ENCODE data around the gene ANO6. TPM values are rescaled to one million over a fixed set of nuclear protein-coding genes. Genes with fewer than 3 reads are reported as not detected.
"Not testable (repeated sequence)": the region's sequence is repeated elsewhere in the genome, so short reads cannot be mapped to it uniquely, and the experiment has no call there.

The ANO6 gene
- total and polyA plus RNA-seq, 4 donors, result 8.7 to 102 (median 40.5) TPM

- Histone ChIP-seq H3K27ac (ENCODE audit: low read depth in 1 of 2, low read length in 1 of 2) (no peak overlapping the region), H3K4me3 (no peak overlapping the region), H3K27me3 (ENCODE audit: control insufficient read depth in 3 of 3, insufficient read depth in 3 of 3, low read length in 2 of 3) (no peaks in the 10 kb centered on the region), H3K36me3 (ENCODE audit: control insufficient read depth in 4 of 4, insufficient read depth in 4 of 4, low read length in 4 of 4) (peaks cover 0 to 2% (median 0%) of the 10 kb centered on the region in 4 donors), H3K9me3 (ENCODE audit: control insufficient read depth in 4 of 4, insufficient read depth in 3 of 4, low read length in 3 of 4) (no peaks in the 10 kb centered on the region), H3K9ac (ENCODE audit: insufficient read depth in 1 of 2, low read length in 2 of 2) (no peak overlapping the region), H3K4me1 (ENCODE audit: control insufficient read depth in 5 of 5, insufficient read depth in 5 of 5, low read length in 5 of 5) (peaks cover 5 to 39% (median 11%) of the 10 kb centered on the region in 5 donors)
- ATAC-seq (ENCODE audit: insufficient read depth, low FRiP score) (no peak), DNase-seq (no peak)
- no peak for TF ChIP-seq CTCF (IDR thresholded peaks at IDR 0.05; ENCODE audit: control extremely low read depth, extremely low read depth)
- WGBS, 2 donors, result 73 to 83% methylated on average over 3 of the region's 3 CpGs
These were observed 43.8 kb downstream of the ANO6 start for GRCh38 chr12:45259675-45260074.

- Histone ChIP-seq H3K4me3 (no peak overlapping the region), H3K27me3 (ENCODE audit: control insufficient read depth in 3 of 3, insufficient read depth in 3 of 3, low read length in 2 of 3) (no peaks in the 10 kb centered on the region), H3K4me1 (ENCODE audit: control insufficient read depth in 5 of 5, insufficient read depth in 5 of 5, low read length in 5 of 5) (peaks cover 5 to 39% (median 11%) of the 10 kb centered on the region in 5 donors), H3K27ac (ENCODE audit: low read depth in 1 of 2, low read length in 1 of 2) (peak overlapping the region in 1 of 2 donors; percentile 23), H3K36me3 (ENCODE audit: control insufficient read depth in 4 of 4, insufficient read depth in 4 of 4, low read length in 4 of 4) (peaks cover 0 to 2% (median 0%) of the 10 kb centered on the region in 4 donors), H3K9me3 (ENCODE audit: control insufficient read depth in 4 of 4, insufficient read depth in 3 of 4, low read length in 3 of 4) (no peaks in the 10 kb centered on the region), H3K9ac (ENCODE audit: insufficient read depth in 1 of 2, low read length in 2 of 2) (no peak overlapping the region)
- DNase-seq, result peak in 2 of 3 donors; percentile 52 to 72
- 61 to 67% methylated on average over 5 of the region's 5 CpGs for WGBS, 2 donors
- TF ChIP-seq CTCF (IDR thresholded peaks at IDR 0.05; ENCODE audit: control extremely low read depth, extremely low read depth), result no peak
- ATAC-seq (ENCODE audit: insufficient read depth, low FRiP score), result no peak
These were observed 44.4 kb downstream of the ANO6 start for GRCh38 chr12:45260104-45260815.

GRCh38 chr12:45260854-45261253, 45.0 kb downstream of the ANO6 start:
- peaks cover 0 to 2% (median 0%) of the 10 kb centered on the region in 4 donors for H3K36me3 ChIP-seq (ENCODE audit: control insufficient read depth in 4 of 4, insufficient read depth in 4 of 4, low read length in 4 of 4)
- no peaks in the 10 kb centered on the region for H3K9me3 ChIP-seq (ENCODE audit: control insufficient read depth in 4 of 4, insufficient read depth in 3 of 4, low read length in 3 of 4)
- H3K4me3 ChIP-seq, result no peak overlapping the region
- no peak for TF ChIP-seq CTCF (IDR thresholded peaks at IDR 0.05; ENCODE audit: control extremely low read depth, extremely low read depth)
- no peaks in the 10 kb centered on the region for H3K27me3 ChIP-seq (ENCODE audit: control insufficient read depth in 3 of 3, insufficient read depth in 3 of 3, low read length in 2 of 3)
- H3K9ac ChIP-seq (ENCODE audit: insufficient read depth in 1 of 2, low read length in 2 of 2), result no peak overlapping the region
- ATAC-seq (ENCODE audit: insufficient read depth, low FRiP score) (no peak), DNase-seq (no peak)
- peaks cover 5 to 39% (median 11%) of the 10 kb centered on the region in 5 donors for H3K4me1 ChIP-seq (ENCODE audit: control insufficient read depth in 5 of 5, insufficient read depth in 5 of 5, low read length in 5 of 5)
- no peak overlapping the region for H3K27ac ChIP-seq (ENCODE audit: low read depth in 1 of 2, low read length in 1 of 2)
- WGBS, 2 donors, result 81 to 90% methylated on average over 4 of the region's 4 CpGs

GRCh38 chr12:45262185-45262584, 46.3 kb downstream of the ANO6 start:
- peaks cover 5 to 42% (median 11%) of the 10 kb centered on the region in 5 donors for H3K4me1 ChIP-seq (ENCODE audit: control insufficient read depth in 5 of 5, insufficient read depth in 5 of 5, low read length in 5 of 5)
- DNase-seq; H3K27me3 ChIP-seq (ENCODE audit: control insufficient read depth in 3 of 3, insufficient read depth in 3 of 3, low read length in 2 of 3); H3K9ac ChIP-seq (ENCODE audit: insufficient read depth in 1 of 2, low read length in 2 of 2); H3K36me3 ChIP-seq (ENCODE audit: control insufficient read depth in 4 of 4, insufficient read depth in 4 of 4, low read length in 4 of 4); H3K4me3 ChIP-seq; ATAC-seq (ENCODE audit: insufficient read depth, low FRiP score); H3K9me3 ChIP-seq (ENCODE audit: control insufficient read depth in 4 of 4, insufficient read depth in 3 of 4, low read length in 3 of 4); H3K27ac ChIP-seq (ENCODE audit: low read depth in 1 of 2, low read length in 1 of 2): not testable (repeated sequence)
- WGBS, 2 donors, result 94 to 95% methylated on average over 8 of the region's 8 CpGs
